Natural killer cell (primary cell): Measurements from ENCODE around the gene SLC9A5. TPM values are rescaled to one million over a fixed set of nuclear protein-coding genes. Genes with fewer than 3 reads are reported as not detected.

Experiments used
- ATAC-seq, 3 donors: fragments of 150-1000 bp in 2 of 3; fragments of 200-7000 bp in 1 of 3; cut with Tn5 transposase; 1 replicate in 1 of 3; 2 replicates in 2 of 3; pipeline ENCODE4 v1.10.0; 2021; ENCODE audit warnings: mild to moderate bottlenecking in 2 of 3, moderate library complexity in 2 of 3
- DNase-seq, 2 donors: peaks; one replicate each; pipeline versions ENCODE4 v3.0.0 to v3.0.0-alpha.2; 2013 to 2021; ENCODE audit warnings: mixed read lengths in 1 of 2
- H3K27ac ChIP-seq: one replicate; pipeline ENCODE4 v1.5.1; 2013; ENCODE audit warnings: mild to moderate bottlenecking, low read length
- H3K27me3 ChIP-seq: one replicate; pipeline ENCODE4 v1.6.1; 2013; ENCODE audit warnings: low read length; ENCODE audit not compliant: control insufficient read depth, insufficient read depth
- H3K36me3 ChIP-seq: one replicate; pipeline ENCODE4 v1.6.1; 2013; ENCODE audit warnings: low read length; ENCODE audit not compliant: control insufficient read depth, insufficient read depth
- H3K4me1 ChIP-seq: one replicate; pipeline ENCODE4 v1.6.1; 2013; ENCODE audit warnings: low read length; ENCODE audit not compliant: control insufficient read depth, insufficient read depth
- H3K4me3 ChIP-seq: one replicate; pipeline ENCODE4 v1.5.1; 2013; ENCODE audit warnings: low read length
- H3K9me3 ChIP-seq: one replicate; pipeline ENCODE4 v1.6.1; 2013; ENCODE audit warnings: low read length; ENCODE audit not compliant: control insufficient read depth, insufficient read depth
- H3K27ac Mint-ChIP-seq, 2 donors: one replicate each; pipeline ENCODE4 v1.8.0; 2022; ENCODE audit warnings: mild to moderate bottlenecking in 2 of 2, mixed read lengths in 2 of 2, moderate library complexity in 1 of 2
- H3K27me3 Mint-ChIP-seq, 2 donors: one replicate each; pipeline ENCODE4 v1.8.0; 2022; ENCODE audit warnings: low read depth in 2 of 2, mixed read lengths in 2 of 2
- H3K36me3 Mint-ChIP-seq: one replicate; pipeline ENCODE4 v1.8.0; 2022; ENCODE audit warnings: mixed read lengths
- H3K4me1 Mint-ChIP-seq, 2 donors: one replicate each; pipeline ENCODE4 v1.8.0; 2022; ENCODE audit warnings: mixed read lengths in 2 of 2
- H3K4me3 Mint-ChIP-seq: one replicate; pipeline ENCODE4 v1.8.0; 2022; ENCODE audit warnings: mild to moderate bottlenecking, moderate library complexity, mixed read lengths
- H3K9me3 Mint-ChIP-seq, 2 donors: one replicate each; pipeline ENCODE4 v1.8.0; 2022; ENCODE audit warnings: mixed read lengths in 2 of 2
- WGBS: methylation state at CpG from one replicate; pipeline ENCODE4 v1.1.7; 2013; ENCODE audit warnings: missing lambda C conversion rate; ENCODE audit not compliant: insufficient coverage; 5-methylcytosine and 5-hydroxymethylcytosine counted together
- intact Hi-C: fragments of 100-400 bp; cut with micrococcal nuclease; formaldehyde crosslinking; loops from one replicate; pipeline ENCODE4 v1.14.2; 2022
- total RNA-seq, 4 donors: library from RNA; stranded (reverse); fragments of 120-200 nt in 1 of 4; gene quantifications; one replicate each; pipeline versions ENCODE4 v1.2.3 to v1.2.4, GENCODE V29; 2013 to 2022
- TF ChIP-seq, protein P1 (sequence below): fragments of 200-600 bp; IDR thresholded peaks from one replicate; pipeline ENCODE4 v1.8.0; 2022; ENCODE audit warnings: antibody characterized with exemption

The SLC9A5 gene
- total RNA-seq, 3 donors from 2014 or later (not counting 1 experiment from before 2014, with no cell fraction given) = 1.2 to 2.6 (median 1.6) TPM

DNA sequence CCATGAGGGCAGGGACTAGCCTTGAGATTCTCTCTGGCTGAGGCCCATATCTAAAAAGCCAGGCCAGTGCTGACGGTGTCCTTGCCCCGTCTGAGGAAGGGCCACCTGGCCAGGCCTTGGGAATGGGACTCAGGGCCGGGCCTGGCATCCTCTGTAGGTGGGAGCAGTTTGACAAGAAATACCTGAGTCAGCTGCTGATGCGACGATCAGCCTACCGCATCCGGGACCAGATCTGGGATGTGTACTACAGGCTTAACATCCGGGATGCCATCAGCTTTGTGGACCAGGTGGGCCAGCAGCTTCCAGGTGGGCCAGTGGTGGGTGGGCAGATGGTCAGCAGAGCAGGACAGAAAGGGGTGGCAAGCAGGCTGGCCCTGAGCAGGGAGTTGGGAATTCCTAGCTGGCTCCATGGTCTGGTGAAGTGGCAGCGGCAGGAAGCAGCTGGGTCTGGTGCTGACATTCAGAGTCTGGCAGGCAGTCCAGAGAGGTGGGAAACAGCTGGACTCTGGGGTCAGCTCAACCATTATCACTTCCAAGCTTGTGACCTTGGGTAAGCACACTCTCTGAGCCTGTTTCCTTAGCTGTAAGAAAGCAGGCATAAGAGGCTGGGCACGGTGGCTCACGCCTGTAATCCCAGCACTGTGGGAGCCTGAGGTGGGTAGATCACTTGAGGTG lies 9.5 kb downstream of the SLC9A5 start:
- H3K9me3 ChIP-seq = no peaks in the 10 kb centered on the region
- H3K4me1 ChIP-seq = no peaks in the 10 kb centered on the region
- H3K27ac Mint-ChIP-seq = no peak overlapping the region
- 95% methylated on average over 11 of the region's 11 CpGs for WGBS
- H3K36me3 Mint-ChIP-seq = no peaks in the 10 kb centered on the region
- TF ChIP-seq, protein P1, sequence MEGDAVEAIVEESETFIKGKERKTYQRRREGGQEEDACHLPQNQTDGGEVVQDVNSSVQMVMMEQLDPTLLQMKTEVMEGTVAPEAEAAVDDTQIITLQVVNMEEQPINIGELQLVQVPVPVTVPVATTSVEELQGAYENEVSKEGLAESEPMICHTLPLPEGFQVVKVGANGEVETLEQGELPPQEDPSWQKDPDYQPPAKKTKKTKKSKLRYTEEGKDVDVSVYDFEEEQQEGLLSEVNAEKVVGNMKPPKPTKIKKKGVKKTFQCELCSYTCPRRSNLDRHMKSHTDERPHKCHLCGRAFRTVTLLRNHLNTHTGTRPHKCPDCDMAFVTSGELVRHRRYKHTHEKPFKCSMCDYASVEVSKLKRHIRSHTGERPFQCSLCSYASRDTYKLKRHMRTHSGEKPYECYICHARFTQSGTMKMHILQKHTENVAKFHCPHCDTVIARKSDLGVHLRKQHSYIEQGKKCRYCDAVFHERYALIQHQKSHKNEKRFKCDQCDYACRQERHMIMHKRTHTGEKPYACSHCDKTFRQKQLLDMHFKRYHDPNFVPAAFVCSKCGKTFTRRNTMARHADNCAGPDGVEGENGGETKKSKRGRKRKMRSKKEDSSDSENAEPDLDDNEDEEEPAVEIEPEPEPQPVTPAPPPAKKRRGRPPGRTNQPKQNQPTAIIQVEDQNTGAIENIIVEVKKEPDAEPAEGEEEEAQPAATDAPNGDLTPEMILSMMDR = no peak
- no peaks in the 10 kb centered on the region for H3K9me3 Mint-ChIP-seq
- H3K4me1 Mint-ChIP-seq = no peaks in the 10 kb centered on the region
- DNase-seq (no peak), ATAC-seq (no peak)
- H3K4me3 Mint-ChIP-seq = no peak overlapping the region
- peaks cover 10 to 15% of the 10 kb centered on the region in 2 donors for H3K27me3 Mint-ChIP-seq
- no peak overlapping the region for H3K4me3 ChIP-seq
- H3K36me3 ChIP-seq = no peaks in the 10 kb centered on the region
- intact Hi-C loops = no loop called here
- H3K27ac ChIP-seq = no peak overlapping the region
- H3K27me3 ChIP-seq = no peaks in the 10 kb centered on the region

DNA sequence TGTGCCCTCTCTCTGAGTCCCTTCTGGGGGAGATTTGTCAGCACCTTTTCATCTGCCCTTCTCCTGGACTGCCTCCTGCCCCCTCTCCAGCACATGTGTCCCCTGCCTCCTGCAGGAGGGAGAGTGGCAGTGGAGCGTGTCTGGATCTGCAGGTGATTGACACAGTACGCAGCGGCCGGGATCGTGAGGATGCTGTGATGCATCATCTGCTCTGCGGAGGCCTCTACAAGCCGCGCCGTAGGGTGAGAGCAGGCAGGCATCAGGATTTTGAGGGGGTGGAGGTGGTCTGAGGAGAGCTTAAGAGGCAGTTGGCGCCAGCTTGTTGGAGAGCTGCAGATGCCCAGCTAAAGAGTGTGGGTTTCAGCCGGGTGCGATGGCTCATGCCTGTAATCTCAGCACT lies 10.9 kb downstream of the SLC9A5 start:
- H3K4me3 Mint-ChIP-seq = no peak overlapping the region
- no peak overlapping the region for H3K27ac ChIP-seq
- TF ChIP-seq, protein P1 = no peak
- no peaks in the 10 kb centered on the region for H3K9me3 Mint-ChIP-seq
- ATAC-seq (no peak), DNase-seq (no peak)
- no peak overlapping the region for H3K27ac Mint-ChIP-seq
- H3K4me1 Mint-ChIP-seq = no peaks in the 10 kb centered on the region
- H3K4me3 ChIP-seq = no peak overlapping the region
- no peaks in the 10 kb centered on the region for H3K36me3 ChIP-seq
- no peaks in the 10 kb centered on the region for H3K36me3 Mint-ChIP-seq
- no peaks in the 10 kb centered on the region for H3K27me3 ChIP-seq
- intact Hi-C loops = no loop called here
- no peaks in the 10 kb centered on the region for H3K4me1 ChIP-seq
- 96% methylated on average over 12 of the region's 12 CpGs for WGBS
- peaks cover 10 to 24% of the 10 kb centered on the region in 2 donors for H3K27me3 Mint-ChIP-seq
- no peaks in the 10 kb centered on the region for H3K9me3 ChIP-seq

DNA sequence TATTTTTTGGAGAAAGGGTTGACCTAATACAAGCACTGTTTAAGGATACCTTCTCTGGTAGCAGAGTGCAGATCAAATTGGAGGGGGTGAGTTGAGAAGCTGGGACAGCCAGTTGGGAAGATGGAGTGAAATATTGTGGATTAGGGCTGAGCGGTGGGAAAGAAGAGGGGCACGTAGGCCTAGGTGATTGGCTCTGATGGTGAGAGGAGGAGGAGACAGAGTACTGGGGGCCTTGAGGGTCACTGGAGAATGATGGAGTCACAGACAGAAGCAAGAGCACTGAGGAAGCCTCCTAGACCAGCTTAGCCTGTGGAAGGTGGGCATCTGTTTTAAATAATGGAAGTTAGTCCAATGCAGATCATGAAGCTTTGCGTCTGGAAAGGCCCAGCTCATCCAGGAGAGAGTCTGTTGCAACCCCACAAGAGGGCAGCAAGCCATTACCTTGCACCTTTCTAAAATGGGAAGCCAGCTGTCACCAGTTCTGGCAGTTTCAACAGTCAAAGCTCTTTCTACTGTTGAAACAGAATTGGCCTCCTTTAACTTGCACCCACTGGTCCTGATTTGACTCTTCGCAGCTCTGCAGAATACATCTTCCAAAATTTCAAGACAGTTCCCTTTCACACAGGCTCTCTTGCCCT lies 11.8 kb downstream of the SLC9A5 start:
- WGBS = 80% methylated on average over 4 of the region's 4 CpGs

More for the DNA sequence above, 11.8 kb downstream of the SLC9A5 start:
- no peaks in the 10 kb centered on the region for H3K36me3 Mint-ChIP-seq
- Histone ChIP-seq H3K9me3 (no peaks in the 10 kb centered on the region), H3K27me3 (no peaks in the 10 kb centered on the region), H3K4me3 (no peak overlapping the region), H3K4me1 (no peaks in the 10 kb centered on the region), H3K36me3 (no peaks in the 10 kb centered on the region), H3K27ac (no peak overlapping the region)
- H3K4me1 Mint-ChIP-seq = no peaks in the 10 kb centered on the region
- peaks cover 10 to 24% of the 10 kb centered on the region in 2 donors for H3K27me3 Mint-ChIP-seq
- intact Hi-C loops = no loop called here
- ATAC-seq (no peak), DNase-seq (peak in 1 of 2 donors; percentile 48)
- TF ChIP-seq, protein P1 = no peak
- no peak overlapping the region for H3K27ac Mint-ChIP-seq
- H3K4me3 Mint-ChIP-seq = no peak overlapping the region
- H3K9me3 Mint-ChIP-seq = no peaks in the 10 kb centered on the region
